Liver (tissue), 9 donors: ENCODE results near the gene HSPB9. TPM values are rescaled to one million over a fixed set of nuclear protein-coding genes. Genes with fewer than 3 reads are reported as not detected.

Experiments
- DNase-seq: peaks from one replicate; pipeline ENCODE4 v3.0.0-alpha.2; 2017; ENCODE audit warnings: low spot score
- H3K27ac ChIP-seq, 2 donors: one replicate each; pipeline ENCODE4 v1.7.0; 2013; ENCODE audit warnings: inconsistent platforms in 2 of 2, low read length in 2 of 2, control low read depth in 1 of 2, low read depth in 1 of 2, mild to moderate bottlenecking in 1 of 2
- H3K27me3 ChIP-seq, 4 donors: one replicate each; pipeline versions ENCODE4 v1.6.1 to v1.7.0; 2013; ENCODE audit warnings: low read length in 3 of 4, inconsistent platforms in 1 of 4, mild to moderate bottlenecking in 1 of 4, moderate library complexity in 1 of 4; ENCODE audit not compliant: control insufficient read depth in 4 of 4, insufficient read depth in 4 of 4
- H3K36me3 ChIP-seq, 4 donors: one replicate each; pipeline versions ENCODE4 v1.6.1 to v1.7.0; 2013; ENCODE audit warnings: low read length in 3 of 4, mild to moderate bottlenecking in 3 of 4, low read depth in 1 of 4, moderate library complexity in 1 of 4; ENCODE audit not compliant: control insufficient read depth in 4 of 4, insufficient read depth in 3 of 4
- H3K4me1 ChIP-seq, 4 donors: one replicate each; pipeline versions ENCODE4 v1.6.1 to v1.7.0; 2013; ENCODE audit warnings: low read length in 3 of 4, mild to moderate bottlenecking in 3 of 4, moderate library complexity in 1 of 4; ENCODE audit not compliant: control insufficient read depth in 4 of 4, insufficient read depth in 4 of 4
- H3K4me3 ChIP-seq, 3 donors: one replicate each; pipeline versions ENCODE4 v1.6.1 to v1.7.0; 2013; ENCODE audit warnings: low read length in 3 of 3, control low read depth in 1 of 3, low read depth in 1 of 3, mild to moderate bottlenecking in 1 of 3
- H3K9ac ChIP-seq, 2 donors: one replicate each; pipeline ENCODE4 v1.7.0; 2013; ENCODE audit warnings: low read length in 2 of 2, mild to moderate bottlenecking in 2 of 2, moderate library complexity in 2 of 2, control low read depth in 1 of 2, low read depth in 1 of 2
- H3K9me3 ChIP-seq, 4 donors: one replicate each; pipeline versions ENCODE4 v1.6.1 to v1.7.0; 2013; ENCODE audit warnings: low read length in 3 of 4; ENCODE audit not compliant: control insufficient read depth in 4 of 4
- EGR1 ChIP-seq, 2 donors: IDR thresholded peaks; 2 replicates each; pipeline ENCODE4 v1.6.1; 2016 to 2018; ENCODE audit warnings: antibody characterized with exemption in 2 of 2, low read depth in 2 of 2
- FOXA1 ChIP-seq: IDR thresholded peaks from 2 replicates; pipeline ENCODE4 v1.6.1; 2016; ENCODE audit warnings: antibody characterized with exemption
- FOXA2 ChIP-seq: IDR thresholded peaks from 2 replicates; pipeline ENCODE4 v1.6.1; 2016; ENCODE audit warnings: antibody characterized with exemption
- GABPA ChIP-seq, 2 donors: IDR thresholded peaks in 1 of 2; conservative IDR thresholded peaks in 1 of 2; 2 replicates each; pipeline ENCODE4 v1.6.1; 2016; ENCODE audit warnings: antibody characterized with exemption in 2 of 2, mild to moderate bottlenecking in 1 of 2, moderate library complexity in 1 of 2
- HNF4A ChIP-seq, 2 donors: conservative IDR thresholded peaks; 2 replicates each; pipeline ENCODE4 v1.6.1; 2016; ENCODE audit warnings: antibody characterized with exemption in 2 of 2, mild to moderate bottlenecking in 2 of 2
- HNF4G ChIP-seq: IDR thresholded peaks from 2 replicates; pipeline ENCODE4 v1.6.1; 2016; ENCODE audit warnings: antibody characterized with exemption
- JUND ChIP-seq, 2 donors: IDR thresholded peaks; 2 replicates each; pipeline ENCODE4 v1.6.1; 2016; ENCODE audit warnings: antibody characterized with exemption in 2 of 2
- NR2F2 ChIP-seq: IDR thresholded peaks from 2 replicates; pipeline ENCODE4 v1.6.1; 2016; ENCODE audit warnings: antibody characterized with exemption
- RAD21 ChIP-seq, 2 donors: IDR thresholded peaks; 2 replicates each; pipeline ENCODE4 v1.6.1; 2016; ENCODE audit warnings: antibody characterized with exemption in 2 of 2, mild to moderate bottlenecking in 2 of 2
- RXRA ChIP-seq, 2 donors: IDR thresholded peaks; 2 replicates each; pipeline ENCODE4 v1.6.1; 2017 to 2018; ENCODE audit warnings: antibody characterized with exemption in 2 of 2, mild to moderate bottlenecking in 1 of 2
- SP1 ChIP-seq: IDR thresholded peaks from 2 replicates; pipeline ENCODE4 v1.6.1; 2018; ENCODE audit warnings: antibody characterized with exemption, mild to moderate bottlenecking
- TAF1 ChIP-seq: conservative IDR thresholded peaks from 2 replicates; pipeline ENCODE4 v1.6.1; 2016; ENCODE audit warnings: antibody characterized with exemption, mild to moderate bottlenecking
- YY1 ChIP-seq: IDR thresholded peaks from 2 replicates; pipeline ENCODE4 v1.6.1; 2016; ENCODE audit warnings: antibody characterized with exemption, mild to moderate bottlenecking
- whole genome bisulfite sequencing: extraction: QIAGEN DNeasy Blood & Tissue Kit; methylation state at CpG from one replicate; pipeline ENCODE4 v1.1.7; 2013; 5-methylcytosine and 5-hydroxymethylcytosine counted together
- polyA plus RNA-seq, 2 donors: library from polyadenylated mRNA; stranded (reverse) in 1 of 2; unstranded in 1 of 2; fragments of 200-250 nt in 1 of 2; fragments of >200 nt in 1 of 2; fragmentation: Nextera tagmentation in 1 of 2; extraction: Ambion mirVana in 1 of 2; gene quantifications; one replicate each; pipeline versions ENCODE4 v1.2.1 to v1.2.3, GENCODE V29; 2013 to 2015
- total RNA-seq, 2 donors: library from RNA; depleted of rRNA; stranded (reverse); fragments of >200 nt; gene quantifications; one replicate each; pipeline ENCODE4 v1.2.3, GENCODE V29; 2014
- TF ChIP-seq, protein P1 (sequence below): fragments of 150-350 bp; IDR thresholded peaks from 2 replicates; pipeline ENCODE4 v1.5.1; 2017; ENCODE audit warnings: improper control_type of control experiment, low read depth, low read length; ENCODE audit not compliant: missing input control
- TF ChIP-seq, protein P2 (sequence below): IDR thresholded peaks from 2 replicates; pipeline ENCODE4 v1.6.1; 2016; ENCODE audit warnings: antibody characterized with exemption
- TF ChIP-seq, protein P3 (sequence below): IDR thresholded peaks from 2 replicates; pipeline ENCODE4 v1.6.1; 2016; ENCODE audit warnings: antibody characterized with exemption
- TF ChIP-seq, protein P4 (sequence below): IDR thresholded peaks from 2 replicates; pipeline ENCODE4 v1.6.1; 2016; ENCODE audit warnings: antibody characterized with exemption, mild to moderate bottlenecking
- TF ChIP-seq, protein P5 (sequence below): IDR thresholded peaks from 2 replicates; pipeline ENCODE4 v1.6.1; 2016; ENCODE audit warnings: antibody characterized with exemption
- donor health status: healthy.
- donor health status: healthy.
- donor health status: healthy.
- donor health status: healthy.
- donor health status: healthy.

HSPB9 gene
- total and polyA plus RNA-seq, 4 donors = 0.17 to 4.0 (median 0.56) TPM

DNA sequence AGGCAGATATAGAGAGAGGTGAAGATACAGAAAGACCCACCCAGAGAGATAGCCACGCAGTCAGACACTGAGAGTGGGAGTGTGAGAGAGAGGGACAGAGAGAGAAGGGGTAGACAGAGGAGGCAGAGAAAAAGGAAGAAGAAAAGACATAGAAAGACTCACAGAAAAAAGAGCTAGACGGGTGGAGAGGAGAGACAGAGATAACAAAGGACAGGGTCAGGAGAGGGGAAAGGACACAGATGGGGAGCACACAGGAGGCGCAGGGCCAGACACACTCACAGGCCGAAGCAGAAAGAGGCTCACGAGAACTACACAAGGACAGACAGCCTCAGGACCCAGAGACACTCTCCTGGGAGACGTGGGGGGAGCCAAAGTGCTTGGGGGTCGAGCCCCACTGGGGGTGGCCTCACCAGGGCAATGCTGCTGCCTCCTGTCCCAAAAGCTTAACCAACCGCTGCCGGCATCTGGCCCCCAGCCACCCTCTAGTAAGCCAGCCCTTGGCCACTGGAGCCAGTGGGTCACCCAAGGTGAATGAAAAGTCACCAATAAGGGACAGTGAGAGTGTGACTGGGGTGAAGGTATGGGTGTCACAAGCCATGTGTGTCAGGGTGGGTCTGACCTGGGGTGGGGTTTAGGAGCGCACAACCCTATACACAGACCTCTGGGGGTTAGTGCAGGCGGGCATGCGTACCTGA, 28.1 kb upstream of the HSPB9 start:
- DNase-seq = no peak
- WGBS = 82% methylated on average over 12 of the region's 12 CpGs
- TF ChIP-seq FOXA1 = no peak
- TF ChIP-seq, protein P1, sequence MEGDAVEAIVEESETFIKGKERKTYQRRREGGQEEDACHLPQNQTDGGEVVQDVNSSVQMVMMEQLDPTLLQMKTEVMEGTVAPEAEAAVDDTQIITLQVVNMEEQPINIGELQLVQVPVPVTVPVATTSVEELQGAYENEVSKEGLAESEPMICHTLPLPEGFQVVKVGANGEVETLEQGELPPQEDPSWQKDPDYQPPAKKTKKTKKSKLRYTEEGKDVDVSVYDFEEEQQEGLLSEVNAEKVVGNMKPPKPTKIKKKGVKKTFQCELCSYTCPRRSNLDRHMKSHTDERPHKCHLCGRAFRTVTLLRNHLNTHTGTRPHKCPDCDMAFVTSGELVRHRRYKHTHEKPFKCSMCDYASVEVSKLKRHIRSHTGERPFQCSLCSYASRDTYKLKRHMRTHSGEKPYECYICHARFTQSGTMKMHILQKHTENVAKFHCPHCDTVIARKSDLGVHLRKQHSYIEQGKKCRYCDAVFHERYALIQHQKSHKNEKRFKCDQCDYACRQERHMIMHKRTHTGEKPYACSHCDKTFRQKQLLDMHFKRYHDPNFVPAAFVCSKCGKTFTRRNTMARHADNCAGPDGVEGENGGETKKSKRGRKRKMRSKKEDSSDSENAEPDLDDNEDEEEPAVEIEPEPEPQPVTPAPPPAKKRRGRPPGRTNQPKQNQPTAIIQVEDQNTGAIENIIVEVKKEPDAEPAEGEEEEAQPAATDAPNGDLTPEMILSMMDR = no peak
- no peak for TF ChIP-seq GABPA (IDR thresholded peaks at IDR 0.05 in 1 of 2, conservative IDR thresholded peaks at IDR 0.05 in 1 of 2)
- no peak for TF ChIP-seq TAF1
- no peak for TF ChIP-seq HNF4A (conservative IDR thresholded peaks at IDR 0.05)
- TF ChIP-seq HNF4G = no peak
- no peak for TF ChIP-seq NR2F2
- no peak for TF ChIP-seq FOXA2
- TF ChIP-seq, protein P2, sequence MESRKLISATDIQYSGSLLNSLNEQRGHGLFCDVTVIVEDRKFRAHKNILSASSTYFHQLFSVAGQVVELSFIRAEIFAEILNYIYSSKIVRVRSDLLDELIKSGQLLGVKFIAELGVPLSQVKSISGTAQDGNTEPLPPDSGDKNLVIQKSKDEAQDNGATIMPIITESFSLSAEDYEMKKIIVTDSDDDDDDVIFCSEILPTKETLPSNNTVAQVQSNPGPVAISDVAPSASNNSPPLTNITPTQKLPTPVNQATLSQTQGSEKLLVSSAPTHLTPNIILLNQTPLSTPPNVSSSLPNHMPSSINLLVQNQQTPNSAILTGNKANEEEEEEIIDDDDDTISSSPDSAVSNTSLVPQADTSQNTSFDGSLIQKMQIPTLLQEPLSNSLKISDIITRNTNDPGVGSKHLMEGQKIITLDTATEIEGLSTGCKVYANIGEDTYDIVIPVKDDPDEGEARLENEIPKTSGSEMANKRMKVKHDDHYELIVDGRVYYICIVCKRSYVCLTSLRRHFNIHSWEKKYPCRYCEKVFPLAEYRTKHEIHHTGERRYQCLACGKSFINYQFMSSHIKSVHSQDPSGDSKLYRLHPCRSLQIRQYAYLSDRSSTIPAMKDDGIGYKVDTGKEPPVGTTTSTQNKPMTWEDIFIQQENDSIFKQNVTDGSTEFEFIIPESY = no peak
- TF ChIP-seq, protein P3, sequence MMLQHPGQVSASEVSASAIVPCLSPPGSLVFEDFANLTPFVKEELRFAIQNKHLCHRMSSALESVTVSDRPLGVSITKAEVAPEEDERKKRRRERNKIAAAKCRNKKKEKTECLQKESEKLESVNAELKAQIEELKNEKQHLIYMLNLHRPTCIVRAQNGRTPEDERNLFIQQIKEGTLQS = no peak
- TF ChIP-seq RXRA (IDR thresholded peaks at IDR 0.05) = no peak
- no peak for TF ChIP-seq SP1
- no peak for TF ChIP-seq YY1
- TF ChIP-seq JUND (IDR thresholded peaks at IDR 0.05) = no peak
- no peak for TF ChIP-seq RAD21 (IDR thresholded peaks at IDR 0.05)
- TF ChIP-seq, protein P4, sequence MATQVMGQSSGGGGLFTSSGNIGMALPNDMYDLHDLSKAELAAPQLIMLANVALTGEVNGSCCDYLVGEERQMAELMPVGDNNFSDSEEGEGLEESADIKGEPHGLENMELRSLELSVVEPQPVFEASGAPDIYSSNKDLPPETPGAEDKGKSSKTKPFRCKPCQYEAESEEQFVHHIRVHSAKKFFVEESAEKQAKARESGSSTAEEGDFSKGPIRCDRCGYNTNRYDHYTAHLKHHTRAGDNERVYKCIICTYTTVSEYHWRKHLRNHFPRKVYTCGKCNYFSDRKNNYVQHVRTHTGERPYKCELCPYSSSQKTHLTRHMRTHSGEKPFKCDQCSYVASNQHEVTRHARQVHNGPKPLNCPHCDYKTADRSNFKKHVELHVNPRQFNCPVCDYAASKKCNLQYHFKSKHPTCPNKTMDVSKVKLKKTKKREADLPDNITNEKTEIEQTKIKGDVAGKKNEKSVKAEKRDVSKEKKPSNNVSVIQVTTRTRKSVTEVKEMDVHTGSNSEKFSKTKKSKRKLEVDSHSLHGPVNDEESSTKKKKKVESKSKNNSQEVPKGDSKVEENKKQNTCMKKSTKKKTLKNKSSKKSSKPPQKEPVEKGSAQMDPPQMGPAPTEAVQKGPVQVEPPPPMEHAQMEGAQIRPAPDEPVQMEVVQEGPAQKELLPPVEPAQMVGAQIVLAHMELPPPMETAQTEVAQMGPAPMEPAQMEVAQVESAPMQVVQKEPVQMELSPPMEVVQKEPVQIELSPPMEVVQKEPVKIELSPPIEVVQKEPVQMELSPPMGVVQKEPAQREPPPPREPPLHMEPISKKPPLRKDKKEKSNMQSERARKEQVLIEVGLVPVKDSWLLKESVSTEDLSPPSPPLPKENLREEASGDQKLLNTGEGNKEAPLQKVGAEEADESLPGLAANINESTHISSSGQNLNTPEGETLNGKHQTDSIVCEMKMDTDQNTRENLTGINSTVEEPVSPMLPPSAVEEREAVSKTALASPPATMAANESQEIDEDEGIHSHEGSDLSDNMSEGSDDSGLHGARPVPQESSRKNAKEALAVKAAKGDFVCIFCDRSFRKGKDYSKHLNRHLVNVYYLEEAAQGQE = no peak
- no peak for TF ChIP-seq EGR1 (IDR thresholded peaks at IDR 0.05; ENCODE audit: low read depth in 2 of 2)
- TF ChIP-seq, protein P5, sequence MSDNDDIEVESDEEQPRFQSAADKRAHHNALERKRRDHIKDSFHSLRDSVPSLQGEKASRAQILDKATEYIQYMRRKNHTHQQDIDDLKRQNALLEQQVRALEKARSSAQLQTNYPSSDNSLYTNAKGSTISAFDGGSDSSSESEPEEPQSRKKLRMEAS = no peak
- Histone ChIP-seq H3K36me3 (no peaks in the 10 kb centered on the region), H3K9me3 (no peaks in the 10 kb centered on the region), H3K9ac (no peak overlapping the region), H3K27me3 (no peaks in the 10 kb centered on the region), H3K4me1 (peaks cover 0 to 14% (median 8%) of the 10 kb centered on the region in 4 donors), H3K27ac (no peak overlapping the region), H3K4me3 (no peak overlapping the region)
